Large intestine (tissue), 3 donors: ENCODE data around the gene IL6. TPM values are rescaled to one million over a fixed set of nuclear protein-coding genes. Genes with fewer than 3 reads are reported as not detected.

Source experiments
- DNase-seq, 2 donors: peaks; one replicate each; pipeline versions ENCODE4 v3.0.0 to v3.0.0-alpha.2; 2013
- H3K27ac ChIP-seq: one replicate; pipeline ENCODE4 v1.5.1; 2013; ENCODE audit warnings: low read length
- H3K27me3 ChIP-seq: 2 replicates; pipeline ENCODE4 v1.6.1; 2013; ENCODE audit warnings: low read length; ENCODE audit not compliant: control insufficient read depth, insufficient read depth
- H3K36me3 ChIP-seq: 2 replicates; pipeline ENCODE4 v1.6.1; 2013; ENCODE audit warnings: low read length; ENCODE audit not compliant: control insufficient read depth, insufficient read depth
- H3K4me1 ChIP-seq: one replicate; pipeline ENCODE4 v1.6.1; 2013; ENCODE audit warnings: low read length; ENCODE audit not compliant: control insufficient read depth, insufficient read depth
- H3K4me3 ChIP-seq: one replicate; pipeline ENCODE4 v1.5.1; 2013; ENCODE audit warnings: low read length
- H3K9me3 ChIP-seq: one replicate; pipeline ENCODE4 v1.6.1; 2013; ENCODE audit warnings: mild to moderate bottlenecking, low read depth, low read length, moderate library complexity; ENCODE audit not compliant: control insufficient read depth
- WGBS: methylation state at CpG from one replicate; pipeline ENCODE4 v1.1.5; 2013; ENCODE audit warnings: low lambda C conversion rate; ENCODE audit not compliant: insufficient coverage; 5-methylcytosine and 5-hydroxymethylcytosine counted together
- polyA plus RNA-seq: library from polyadenylated mRNA; unstranded; fragments of 120-200 nt; gene quantifications from one replicate; pipeline ENCODE4 v1.2.1, GENCODE V29; 2013

IL6 gene
- polyA plus RNA-seq, 1 donor = 2.1 TPM

- Histone ChIP-seq H3K4me3 (no peak overlapping the region), H3K9me3 (no peaks in the 10 kb centered on the region), H3K4me1 (peaks cover 5% of the 10 kb centered on the region), H3K36me3 (no peaks in the 10 kb centered on the region), H3K27me3 (no peaks in the 10 kb centered on the region), H3K27ac (no peak overlapping the region)
- peak; percentile 15 to 34 for DNase-seq
- 57% methylated on average over 1 of the region's 8 CpGs for WGBS
Measured at GRCh38 chr7:22726345-22726906, 574 bp upstream of the IL6 start.

- Histone ChIP-seq H3K27ac (no peak overlapping the region), H3K9me3 (no peaks in the 10 kb centered on the region), H3K36me3 (no peaks in the 10 kb centered on the region), H3K4me3 (no peak overlapping the region), H3K4me1 (peaks cover 5% of the 10 kb centered on the region), H3K27me3 (no peaks in the 10 kb centered on the region)
- no peak for DNase-seq
- no CpG with 5 or more reads among the region's 3 CpGs for WGBS
Measured at GRCh38 chr7:22727714-22728035, 675 bp downstream of the IL6 start.

DNA sequence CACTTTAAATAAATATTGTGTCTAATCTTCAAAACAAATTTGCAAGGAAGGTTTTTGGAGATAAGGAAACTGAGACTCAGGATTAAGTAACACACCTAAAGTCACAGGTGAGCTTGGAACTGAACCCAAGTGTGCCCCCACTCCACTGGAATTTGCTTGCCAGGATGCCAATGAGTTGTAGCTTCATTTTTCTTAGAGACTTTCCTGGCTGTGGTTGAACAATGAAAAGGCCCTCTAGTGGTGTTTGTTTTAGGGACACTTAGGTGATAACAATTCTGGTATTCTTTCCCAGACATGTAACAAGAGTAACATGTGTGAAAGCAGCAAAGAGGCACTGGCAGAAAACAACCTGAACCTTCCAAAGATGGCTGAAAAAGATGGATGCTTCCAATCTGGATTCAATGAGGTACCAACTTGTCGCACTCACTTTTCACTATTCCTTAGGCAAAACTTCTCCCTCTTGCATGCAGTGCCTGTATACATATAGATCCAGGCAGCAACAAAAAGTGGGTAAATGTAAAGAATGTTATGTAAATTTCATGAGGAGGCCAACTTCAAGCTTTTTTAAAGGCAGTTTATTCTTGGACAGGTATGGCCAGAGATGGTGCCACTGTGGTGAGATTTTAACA lies 1.5 kb downstream of the IL6 start:
- no peak for DNase-seq
- Histone ChIP-seq H3K36me3 (no peaks in the 10 kb centered on the region), H3K27ac (no peak overlapping the region), H3K9me3 (no peaks in the 10 kb centered on the region), H3K4me1 (peaks cover 5% of the 10 kb centered on the region), H3K27me3 (no peaks in the 10 kb centered on the region), H3K4me3 (no peak overlapping the region)
- WGBS = 100% methylated on average over 1 of the region's 1 CpG

DNA sequence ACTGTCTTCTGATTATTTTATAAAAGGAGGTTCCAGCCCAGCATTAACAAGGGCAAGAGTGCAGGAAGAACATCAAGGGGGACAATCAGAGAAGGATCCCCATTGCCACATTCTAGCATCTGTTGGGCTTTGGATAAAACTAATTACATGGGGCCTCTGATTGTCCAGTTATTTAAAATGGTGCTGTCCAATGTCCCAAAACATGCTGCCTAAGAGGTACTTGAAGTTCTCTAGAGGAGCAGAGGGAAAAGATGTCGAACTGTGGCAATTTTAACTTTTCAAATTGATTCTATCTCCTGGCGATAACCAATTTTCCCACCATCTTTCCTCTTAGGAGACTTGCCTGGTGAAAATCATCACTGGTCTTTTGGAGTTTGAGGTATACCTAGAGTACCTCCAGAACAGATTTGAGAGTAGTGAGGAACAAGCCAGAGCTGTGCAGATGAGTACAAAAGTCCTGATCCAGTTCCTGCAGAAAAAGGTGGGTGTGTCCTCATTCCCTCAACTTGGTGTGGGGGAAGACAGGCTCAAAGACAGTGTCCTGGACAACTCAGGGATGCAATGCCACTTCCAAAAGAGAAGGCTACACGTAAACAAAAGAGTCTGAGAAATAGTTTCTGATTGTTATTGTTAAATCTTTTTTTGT lies 2.3 kb downstream of the IL6 start:
- WGBS = no CpG with 5 or more reads among the region's 3 CpGs
- no peak overlapping the region for H3K4me3 ChIP-seq
- H3K27ac ChIP-seq = no peak overlapping the region

DNA sequence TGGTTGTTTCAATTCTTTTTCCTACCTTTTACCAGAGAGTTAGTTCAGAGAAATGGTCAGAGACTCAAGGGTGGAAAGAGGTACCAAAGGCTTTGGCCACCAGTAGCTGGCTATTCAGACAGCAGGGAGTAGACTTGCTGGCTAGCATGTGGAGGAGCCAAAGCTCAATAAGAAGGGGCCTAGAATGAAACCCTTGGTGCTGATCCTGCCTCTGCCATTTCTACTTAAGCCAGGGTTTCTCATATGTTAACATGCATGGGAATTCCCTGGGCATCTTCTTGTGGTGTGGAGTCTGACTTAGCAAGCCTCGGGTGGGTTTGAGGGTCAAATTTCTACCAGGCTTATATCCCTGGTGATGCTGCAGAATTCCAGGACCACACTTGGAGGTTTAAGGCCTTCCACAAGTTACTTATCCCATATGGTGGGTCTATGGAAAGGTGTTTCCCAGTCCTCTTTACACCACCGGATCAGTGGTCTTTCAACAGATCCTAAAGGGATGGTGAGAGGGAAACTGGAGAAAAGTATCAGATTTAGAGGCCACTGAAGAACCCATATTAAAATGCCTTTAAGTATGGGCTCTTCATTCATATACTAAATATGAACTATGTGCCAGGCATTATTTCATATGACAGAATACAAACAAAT lies 3.2 kb downstream of the IL6 start:
- whole genome bisulfite sequencing = no CpG with 5 or more reads among the region's 2 CpGs
- Histone ChIP-seq H3K4me3 (no peak overlapping the region), H3K27me3 (no peaks in the 10 kb centered on the region), H3K4me1 (peaks cover 5% of the 10 kb centered on the region), H3K27ac (no peak overlapping the region), H3K9me3 (no peaks in the 10 kb centered on the region), H3K36me3 (no peaks in the 10 kb centered on the region)
- DNase-seq = no peak

More for the DNA sequence above, 2.3 kb downstream of the IL6 start:
- peaks cover 5% of the 10 kb centered on the region for H3K4me1 ChIP-seq
- DNase-seq = no peak
- H3K9me3 ChIP-seq = no peaks in the 10 kb centered on the region
- no peaks in the 10 kb centered on the region for H3K27me3 ChIP-seq
- H3K36me3 ChIP-seq = no peaks in the 10 kb centered on the region

- Histone ChIP-seq H3K9me3 (no peaks in the 10 kb centered on the region), H3K27ac (no peak overlapping the region), H3K4me3 (no peak overlapping the region), H3K27me3 (no peaks in the 10 kb centered on the region), H3K36me3 (no peaks in the 10 kb centered on the region), H3K4me1 (peaks cover 3% of the 10 kb centered on the region)
- no CpG with 5 or more reads among the region's 5 CpGs for WGBS
- DNase-seq = no peak
Measured at GRCh38 chr7:22730921-22731654, 4.1 kb downstream of the IL6 start.

- H3K9me3 ChIP-seq = no peaks in the 10 kb centered on the region
Measured at GRCh38 chr7:22731766-22732165, 4.8 kb downstream of the IL6 start.

DNA sequence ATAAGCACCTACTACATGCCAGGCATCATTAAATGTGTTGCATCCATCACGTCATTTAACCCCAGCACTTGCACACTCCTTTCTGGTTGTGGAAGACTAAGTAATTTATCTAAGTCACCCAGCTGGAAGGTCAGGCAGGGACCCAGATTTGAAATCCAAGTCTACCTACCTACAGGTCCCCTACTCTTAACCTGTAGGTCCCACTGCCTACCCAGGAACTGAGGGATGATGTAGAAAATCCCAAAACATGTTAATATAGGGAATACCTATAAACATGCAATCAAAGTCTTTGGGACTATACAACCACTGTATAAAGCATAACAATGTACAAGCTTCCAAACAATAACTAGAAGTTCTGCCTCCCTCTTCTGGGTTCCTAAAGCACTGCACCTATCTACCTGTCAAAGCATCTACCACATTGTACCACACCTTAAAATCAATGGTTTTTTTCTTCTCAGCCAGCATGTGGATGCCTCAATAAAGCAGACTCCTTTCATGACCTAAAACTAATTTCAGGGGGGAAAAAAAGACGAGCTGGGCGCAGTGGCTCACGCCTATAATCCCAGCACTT lies 5.6 kb downstream of the IL6 start:
- no CpG with 5 or more reads among the region's 4 CpGs for WGBS
- H3K36me3 ChIP-seq = no peaks in the 10 kb centered on the region
- H3K27me3 ChIP-seq = no peaks in the 10 kb centered on the region
- H3K27ac ChIP-seq = no peak overlapping the region
- no peaks in the 10 kb centered on the region for H3K4me1 ChIP-seq
- no peaks in the 10 kb centered on the region for H3K9me3 ChIP-seq
- DNase-seq = peak in 1 of 2 donors; percentile 17
- no peak overlapping the region for H3K4me3 ChIP-seq

More at GRCh38 chr7:22731766-22732165, 4.8 kb downstream of the IL6 start:
- Histone ChIP-seq H3K27ac (no peak overlapping the region), H3K4me1 (no peaks in the 10 kb centered on the region), H3K36me3 (no peaks in the 10 kb centered on the region), H3K27me3 (no peaks in the 10 kb centered on the region), H3K4me3 (no peak overlapping the region)
- DNase-seq = no peak
- no CpG with 5 or more reads among the region's 2 CpGs for WGBS

DNA sequence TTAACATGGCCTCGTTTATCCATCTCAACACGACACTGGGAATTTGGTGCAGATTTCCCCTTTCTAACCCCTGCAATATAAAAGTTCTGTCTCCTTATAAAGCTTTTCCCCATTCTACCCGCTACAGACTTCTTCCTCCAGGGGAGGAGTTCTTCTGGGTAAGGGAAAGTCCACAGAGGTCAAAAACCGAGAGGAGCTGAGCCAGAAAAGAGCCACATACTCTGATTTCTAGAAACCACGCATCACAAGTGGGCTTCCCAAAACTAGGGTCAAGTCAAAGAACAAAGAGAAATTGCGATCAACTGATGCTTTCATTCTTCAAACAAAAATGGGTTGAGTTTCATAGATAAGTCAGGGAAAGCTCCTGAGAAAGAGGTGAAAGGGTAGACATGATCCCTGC lies 6.8 kb downstream of the IL6 start:
- Histone ChIP-seq H3K27me3 (no peaks in the 10 kb centered on the region), H3K36me3 (no peaks in the 10 kb centered on the region), H3K4me3 (no peak overlapping the region), H3K9me3 (no peaks in the 10 kb centered on the region), H3K4me1 (no peaks in the 10 kb centered on the region), H3K27ac (no peak overlapping the region)
- WGBS = 80% methylated on average over 3 of the region's 6 CpGs
- DNase-seq = no peak

DNA sequence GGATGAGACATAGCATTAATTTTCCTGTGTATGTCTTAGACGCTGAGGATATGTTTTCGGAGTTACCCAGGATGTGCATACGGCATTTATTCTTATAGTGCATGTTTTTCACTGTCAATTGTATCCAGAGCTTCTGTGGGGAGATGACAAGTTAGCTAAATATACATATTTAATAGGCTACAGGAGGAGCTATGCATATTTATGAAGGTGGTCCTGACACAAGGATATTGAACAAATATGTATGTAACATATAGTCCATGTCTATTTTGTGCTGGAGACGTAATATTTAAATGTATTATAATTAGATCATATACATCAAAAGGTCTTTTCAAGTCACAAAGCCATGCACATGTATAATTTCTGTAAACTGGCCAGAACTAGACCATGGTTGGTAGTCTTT lies 16.0 kb downstream of the IL6 start:
- Histone ChIP-seq H3K27me3 (no peaks in the 10 kb centered on the region), H3K36me3 (no peaks in the 10 kb centered on the region), H3K4me3 (no peak overlapping the region), H3K27ac (no peak overlapping the region), H3K9me3 (no peaks in the 10 kb centered on the region), H3K4me1 (no peaks in the 10 kb centered on the region)
- WGBS = no CpG with 5 or more reads among the region's 4 CpGs
- no peak for DNase-seq
